Panc1 (cell line): Measurements from ENCODE around the gene CNOT3. TPM values are rescaled to one million over a fixed set of nuclear protein-coding genes. Genes with fewer than 3 reads are reported as not detected.

Source experiments
- ATAC-seq: fragments of 200-7000 bp; cut with Tn5 transposase; 2 replicates; pipeline ENCODE4 v1.9.1; 2020; ENCODE audit warnings: mild to moderate bottlenecking, moderate library complexity
- BruUV-seq: library from RNA; stranded (reverse); fragments of 400-500 nt; replicated peaks from 2 replicates; lab custom pipeline; 2021; lab: Mats Ljungman, UMichigan
- CTCF ChIA-PET: fragments of 300-600 bp; sonication (Branson Sonifier 250); formaldehyde crosslinking; loops from one replicate; lab custom pipeline; 2022; ENCODE audit warnings: antibody characterized with exemption; lab: Charles Lee
- POLR2A ChIA-PET: fragments of 300-600 bp; sonication (Branson Sonifier 250); formaldehyde crosslinking; loops from one replicate; lab custom pipeline; 2022; ENCODE audit warnings: antibody characterized with exemption; lab: Charles Lee
- DNase-seq: peaks from one replicate; pipeline ENCODE4 v3.0.0-alpha.2; 2010; ENCODE audit warnings: low read depth, low spot score
- H3K27ac ChIP-seq: 2 replicates; pipeline ENCODE4 v1.5.1; 2011; ENCODE audit warnings: mild to moderate bottlenecking, low read length, inconsistent platforms
- H3K27me3 ChIP-seq: fragments of 200-500 bp; sonication (Bioruptor generic); 2 replicates; pipeline ENCODE4 v1.6.0; 2014; ENCODE audit warnings: low read length, inconsistent platforms; ENCODE audit not compliant: control insufficient read depth, insufficient read depth
- H3K36me3 ChIP-seq: fragments of 200-500 bp; sonication (Bioruptor generic); 2 replicates; pipeline ENCODE4 v1.5.1; 2014; ENCODE audit warnings: inconsistent platforms, mild to moderate bottlenecking, low read length, moderate library complexity; ENCODE audit not compliant: control insufficient read depth, insufficient read depth
- H3K4me1 ChIP-seq: 2 replicates; pipeline ENCODE4 v1.5.1; 2011; ENCODE audit warnings: inconsistent platforms, mild to moderate bottlenecking, low read length, moderate library complexity; ENCODE audit not compliant: control insufficient read depth, insufficient read depth
- H3K4me3 ChIP-seq, 2 experiments: 2 replicates each; pipeline ENCODE4 v1.5.1; 2011 to 2012; ENCODE audit warnings: low read depth in 2 of 2, low read length in 2 of 2, mild to moderate bottlenecking in 2 of 2, inconsistent platforms in 1 of 2, moderate library complexity in 1 of 2
- H3K9me3 ChIP-seq: fragments of 200-500 bp; sonication (Bioruptor generic); 2 replicates; pipeline ENCODE4 v1.5.1; 2014; ENCODE audit warnings: low read depth, mild to moderate bottlenecking, inconsistent platforms, low read length, moderate library complexity; ENCODE audit not compliant: control insufficient read depth, insufficient read depth
- CTCF ChIP-seq: fragments of 450-650 bp; IDR thresholded peaks from 2 replicates; pipeline ENCODE4 v1.5.1; 2017; ENCODE audit warnings: mild to moderate bottlenecking
- POLR2AphosphoS5 ChIP-seq: IDR thresholded peaks from 2 replicates; pipeline ENCODE4 v1.6.1; 2012; ENCODE audit warnings: mild to moderate bottlenecking, low read depth, low read length, moderate library complexity
- REST ChIP-seq, 2 experiments: IDR thresholded peaks; 2 replicates each; pipeline ENCODE4 v1.6.1; 2011 to 2012; ENCODE audit warnings: low read depth in 2 of 2, control low read depth in 1 of 2, low read length in 1 of 2, mild to moderate bottlenecking in 1 of 2, moderate library complexity in 1 of 2; ENCODE audit not compliant: insufficient read depth in 1 of 2
- SIN3A ChIP-seq: IDR thresholded peaks from 2 replicates; pipeline ENCODE4 v1.6.1; 2012; ENCODE audit warnings: low read depth, mild to moderate bottlenecking, low read length, moderate library complexity, borderline replicate concordance; ENCODE audit not compliant: insufficient read depth
- TCF7L2 ChIP-seq: IDR thresholded peaks from 2 replicates; pipeline ENCODE4 v1.6.1; 2011; ENCODE audit warnings: mild to moderate bottlenecking, low read depth, low read length, inconsistent platforms
- in situ Hi-C: cut with HindIII; loops from 2 replicates; pipeline ENCODE4 v1.10.0; 2016; ENCODE audit warnings: low sequenced_read_pairs, low pct_unique_long_range_greater_than_20kb
- intact Hi-C: fragments of 100-400 bp; cut with micrococcal nuclease; formaldehyde crosslinking; loops from one replicate; pipeline ENCODE4 v1.10.0; 2022; ENCODE audit not compliant: unreplicated experiment
- total RNA-seq: library from RNA; stranded (reverse); gene quantifications from one replicate; pipeline ENCODE4 v1.2.1, GENCODE V29; 2021; ENCODE audit not compliant: unreplicated experiment

Gene CNOT3
- total RNA-seq, 1 experiment from 2014 or later: 111 TPM

- TF ChIP-seq REST (IDR thresholded peaks at IDR 0.05; ENCODE audit: insufficient read depth in 1 of 2, low read depth in 2 of 2, low read length in 1 of 2): no peak
- no peak for TF ChIP-seq CTCF
- no peak for TF ChIP-seq TCF7L2
- peak; percentile 8; the same call in 1 of the 2 replicates for TF ChIP-seq SIN3A
- peak; percentile 68; the same call in 1 of the 2 replicates for TF ChIP-seq POLR2AphosphoS5
- intact Hi-C loops (no loop called here), in situ Hi-C loops (no loop called here)
- Histone ChIP-seq H3K4me3 (peak overlapping the region; percentile 51 to 75), H3K27me3 (no peaks in the 10 kb centered on the region), H3K36me3 (no peaks in the 10 kb centered on the region; the same call in 1 of the 2 replicates), H3K4me1 (peaks cover 13% of the 10 kb centered on the region; the same call in 1 of the 2 replicates), H3K27ac (peak overlapping the region; percentile 93), H3K9me3 (no peaks in the 10 kb centered on the region)
- peak; percentile 35 for ATAC-seq
- CTCF ChIA-PET: no interaction called here
- no TSS peak for BruUV-seq
- POLR2A ChIA-PET: interaction anchor here (1.5 to 2.0 kb wide), 2 partner anchors 9 to 22 kb away, joined by 5 to 9 read pairs; no protein-coding TSS in a partner anchor
- no peak for DNase-seq
Measured at GRCh38 chr19:54114340-54115108, 23.0 kb upstream of the CNOT3 start.

- intact Hi-C loops (no loop called here), in situ Hi-C loops (no loop called here)
- BruUV-seq: TSS peak; percentile 98
- H3K36me3 ChIP-seq: no peaks in the 10 kb centered on the region; the same call in 1 of the 2 replicates
- H3K27ac ChIP-seq: peak within 1 kb of the TSS; percentile 93
- peak; percentile 93 for ATAC-seq
- peak within 1 kb of the TSS; percentile 51 to 75 for H3K4me3 ChIP-seq
- ChIA-PET CTCF (interaction anchor here (0.5 kb wide), 1 partner anchor 262 kb away, joined by 3 read pairs; no protein-coding TSS in a partner anchor), POLR2A (interaction anchor here (0.6 to 2.0 kb wide), 4 partner anchors 8 to 214 kb away, joined by 4 to 9 read pairs (median 4); no protein-coding TSS in a partner anchor)
- no peaks in the 10 kb centered on the region for H3K27me3 ChIP-seq
- TF ChIP-seq REST (IDR thresholded peaks at IDR 0.05; ENCODE audit: insufficient read depth in 1 of 2, low read depth in 2 of 2, low read length in 1 of 2) (0 out of 4 replicates have a peak, but pooled peaks of 1 of the 2 experiments have one; percentile 46), TCF7L2 (peak; percentile 68; the same call in 1 of the 2 replicates), CTCF (no peak), SIN3A (peak; percentile 52), POLR2AphosphoS5 (peak; percentile 93)
- peaks cover 12% of the 10 kb centered on the region; the same call in 1 of the 2 replicates for H3K4me1 ChIP-seq
- DNase-seq: peak; percentile 97
- no peaks in the 10 kb centered on the region for H3K9me3 ChIP-seq
Measured at GRCh38 chr19:54115109-54116063, 22.2 kb upstream of the CNOT3 start, which contains the start of the genes PRPF31 and TFPT. Gene PRPF31 (plus strand): TSS chr19:54115754. CDS start chr19:54118279, 2,525 bp downstream. Gene TFPT (minus strand): TSS chr19:54115657. CDS start chr19:54115269, 388 bp downstream.
